Heart right ventricle (tissue), 16 donors: ENCODE measurements around the gene EDIL3. TPM values are rescaled to one million over a fixed set of nuclear protein-coding genes. Genes with fewer than 3 reads are reported as not detected.

Source experiments
- ATAC-seq, 8 donors: fragments of 200-7000 bp; cut with Tn5 transposase; one replicate each; pipeline ENCODE4 v1.9.1; 2020; ENCODE audit warnings: mild to moderate bottlenecking in 8 of 8, moderate library complexity in 8 of 8, moderate number of reproducible peaks in 1 of 8
- DNase-seq, 2 donors: peaks; one replicate each; pipeline ENCODE4 v3.0.0-alpha.2; 2020
- H3K27ac ChIP-seq, 10 donors: fragments of 200-600 bp; sonication (generic) in 2 of 10; one replicate each; pipeline versions ENCODE4 v1.5.0 to v1.8.0; 2020 to 2022; ENCODE audit warnings: mild to moderate bottlenecking in 3 of 10
- H3K27me3 ChIP-seq, 7 donors: fragments of 200-600 bp; one replicate each; pipeline ENCODE4 v1.8.0; 2021 to 2022; ENCODE audit warnings: mild to moderate bottlenecking in 2 of 7
- H3K36me3 ChIP-seq, 9 donors: fragments of 200-600 bp; sonication (generic) in 1 of 9; one replicate each; pipeline versions ENCODE4 v1.5.0 to v1.8.0; 2020 to 2022; ENCODE audit warnings: mild to moderate bottlenecking in 2 of 9
- H3K4me1 ChIP-seq, 9 donors: fragments of 200-600 bp; sonication (generic) in 1 of 9; one replicate each; pipeline versions ENCODE4 v1.5.0 to v1.8.0; 2020 to 2022; ENCODE audit warnings: mild to moderate bottlenecking in 4 of 9
- H3K4me3 ChIP-seq, 10 donors: fragments of 200-600 bp; sonication (generic) in 2 of 10; one replicate each; pipeline versions ENCODE4 v1.5.0 to v1.8.0; 2020 to 2022; ENCODE audit warnings: mild to moderate bottlenecking in 7 of 10, moderate library complexity in 2 of 10
- H3K9me3 ChIP-seq, 11 donors: fragments of 200-600 bp in 10 of 11; sonication (generic) in 2 of 11; one replicate each; pipeline versions ENCODE4 v1.5.0 to v1.8.0; 2013 to 2022; ENCODE audit warnings: mild to moderate bottlenecking in 2 of 11, control low read depth in 1 of 11, moderate library complexity in 1 of 11
- CTCF ChIP-seq, 9 donors: fragments of 200-600 bp; sonication (generic) in 2 of 9; IDR thresholded peaks; one replicate each; pipeline versions ENCODE4 v1.5.0 to v1.8.0; 2021 to 2022; ENCODE audit warnings: antibody characterized with exemption in 9 of 9, mild to moderate bottlenecking in 5 of 9, moderate library complexity in 1 of 9
- WGBS, 2 donors: extraction: QIAGEN DNeasy Blood & Tissue Kit; methylation state at CpG; one replicate each; pipeline ENCODE4 v1.1.7; 2013; ENCODE audit warnings: inconsistent platforms in 1 of 2; 5-methylcytosine and 5-hydroxymethylcytosine counted together
- intact Hi-C, 10 donors: fragments of 100-400 bp; cut with DNase I; formaldehyde crosslinking; loops; one replicate each; pipeline versions ENCODE4 v1.11.1 to v1.14.2; 2022
- polyA plus RNA-seq, 2 donors: library from polyadenylated mRNA; stranded (reverse); fragments of 200-250 nt; gene quantifications; one replicate each; pipeline ENCODE4 v1.2.3, GENCODE V29; 2013
- total RNA-seq, 10 donors: library from RNA; stranded (reverse); fragmentation: NEBNext Ultra II Directional in 3 of 10; extraction: Animal tissue kit (Norgen Biotek cat#: 25700) in 3 of 10; gene quantifications; one replicate each; pipeline versions ENCODE4 v1.2.1 to v1.2.4, GENCODE V29; 2021 to 2023
- donor health status: Arrhythmogenic right ventricular cardiomyopathy.
- donor health status: ischemic (EF 13 %, LVEDD 7.1; RV severe dilation, severe dysfunction).
- donor health status: healthy with polysubstance abuse.
- donor health status: DM: no; HTN: yes; CAD: no.
- donor health status: DM: no; HTN: no; CAD: no.
- donor health status: ischemic (EF 25% LVEDD 6.9; RV normal size, moderate dysfunction).
- donor health status: ischemic (EF 25% LVEDD 5.7; RV mildly dilated, moderate dysfunction).
- donor health status: healthy.
- donor health status: DM: yes; HTN: yes; CAD: no.
- donor health status: Ischemic cardiomyopathy.
- donor health status: ischemic (EF 35%, LVEDD 5.7; RV mildly dilated, moderate dysfunction).
- donor health status: nonischemic (EF 11% LVEDD 7.7; RV severe dilation, severe dysfunction).
- donor health status: DM: yes; HTN: yes; CAD: no.
- donor health status: PGD.
- donor health status: ischemic (EF 29% LVEDD 5.4; RV normal size, mild dysfunction).
- donor health status: nonischemic (EF 23%, LVEDD 6.1; RV moderate dilation, normal function).

EDIL3 gene
- total and polyA plus RNA-seq, 12 donors = 1.6 to 10.0 (median 3.9) TPM

- H3K36me3 ChIP-seq = no peaks in the 10 kb centered on the region
- TF ChIP-seq CTCF (IDR thresholded peaks at IDR 0.05) = no peak
- DNase-seq (no peak), ATAC-seq (no peak)
- H3K27ac ChIP-seq = no peak overlapping the region
- H3K4me3 ChIP-seq = no peak overlapping the region
- H3K27me3 ChIP-seq = no peaks in the 10 kb centered on the region
- intact Hi-C loops = no loop called here
- no peaks in the 10 kb centered on the region for H3K9me3 ChIP-seq
- H3K4me1 ChIP-seq = peaks cover 0 to 10% (median 0%) of the 10 kb centered on the region in 9 donors
These were observed 98.0 kb downstream of the EDIL3 start for GRCh38 chr5:84286662-84287061.

GRCh38 chr5:84285641-84286637, 98.7 kb downstream of the EDIL3 start:
- TF ChIP-seq CTCF (IDR thresholded peaks at IDR 0.05) = no peak
- ATAC-seq = no peak
- Histone ChIP-seq H3K27me3 (no peaks in the 10 kb centered on the region), H3K36me3 (no peaks in the 10 kb centered on the region), H3K4me3 (no peak overlapping the region), H3K27ac (no peak overlapping the region), H3K4me1 (peaks cover 0 to 10% (median 0%) of the 10 kb centered on the region in 9 donors), H3K9me3 (no peaks in the 10 kb centered on the region)
- 54 to 68% methylated on average over 8 of the region's 8 CpGs for WGBS, 2 donors
- intact Hi-C loops = no loop called here
- DNase-seq = no peak

GRCh38 chr5:84281383-84281782, 103.3 kb downstream of the EDIL3 start:
- ATAC-seq (no peak), DNase-seq (no peak)
- H3K27ac ChIP-seq = no peak overlapping the region
- no peaks in the 10 kb centered on the region for H3K36me3 ChIP-seq
- H3K4me1 ChIP-seq = peaks cover 0 to 9% (median 0%) of the 10 kb centered on the region in 9 donors
- intact Hi-C loops = no loop called here
- H3K27me3 ChIP-seq = no peaks in the 10 kb centered on the region
- no peak for TF ChIP-seq CTCF (IDR thresholded peaks at IDR 0.05)
- no peak overlapping the region for H3K4me3 ChIP-seq
- H3K9me3 ChIP-seq = no peaks in the 10 kb centered on the region

GRCh38 chr5:84279234-84279633, 105.4 kb downstream of the EDIL3 start:
- H3K27me3 ChIP-seq = no peaks in the 10 kb centered on the region
- H3K4me3 ChIP-seq = no peak overlapping the region
- no peak for DNase-seq
- no peak overlapping the region for H3K27ac ChIP-seq
- peaks cover 0 to 9% (median 0%) of the 10 kb centered on the region in 9 donors for H3K4me1 ChIP-seq
- no peaks in the 10 kb centered on the region for H3K36me3 ChIP-seq
- intact Hi-C loops = loop anchor here in 2 of 10 donors (10.0 kb wide), 1 partner anchor 766 kb away; no protein-coding TSS in a partner anchor
- TF ChIP-seq CTCF (IDR thresholded peaks at IDR 0.05) = no peak
- H3K9me3 ChIP-seq = no peaks in the 10 kb centered on the region
- ATAC-seq = no peak
